ENCODE measurements around the gene CLDN19. TPM values are rescaled to one million over a fixed set of nuclear protein-coding genes. Genes with fewer than 3 reads are reported as not detected.
"Not testable (repeated sequence)": the region's sequence is repeated elsewhere in the genome, so short reads cannot be mapped to it uniquely, and the experiment has no call there.

The CLDN19 gene
- total RNA-seq, 4 donors from 2014 or later: 0.99 to 1.9 (median 1.1) TPM; not detected in 1

DNA sequence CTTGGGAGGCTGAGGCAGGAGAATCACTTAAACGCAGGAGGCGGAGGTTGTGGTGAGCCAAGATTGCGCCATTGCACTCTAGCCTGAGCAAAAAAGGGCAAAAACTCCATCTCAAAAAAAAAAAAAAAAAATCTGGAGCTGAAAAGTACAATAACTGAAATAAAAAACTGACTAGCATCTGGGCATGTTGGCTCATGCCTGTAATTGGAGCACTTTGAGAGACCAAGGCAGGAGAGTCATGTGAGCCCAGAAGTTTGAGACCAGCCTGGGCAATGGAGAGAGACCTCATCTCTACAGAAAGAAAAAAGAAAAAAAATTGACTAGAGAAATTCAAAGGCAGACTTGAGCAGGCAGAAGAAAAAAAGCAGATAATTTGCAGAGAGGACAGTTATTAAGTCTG is 18.1 kb downstream of the CLDN19 start:
- intact Hi-C loops (cut with DNase I): no loop called here
- no peak for DNase-seq (ENCODE audit: extremely low spot score)

GRCh38 chr1:42720868-42721267 is 19.2 kb downstream of the CLDN19 start:
- H3K27ac ChIP-seq (replicated peaks in 1 of 4): no peak overlapping the region
- intact Hi-C loops (cut with DNase I): no loop called here
- TF ChIP-seq CTCF (IDR thresholded peaks at IDR 0.05) (no peak), POLR2AphosphoS5 (IDR thresholded peaks at IDR 0.05) (no peak), POLR2A (IDR thresholded peaks at IDR 0.05; ENCODE audit: low read depth) (no peak), EP300 (IDR thresholded peaks at IDR 0.05) (no peak)
- H3K9me3 ChIP-seq: no peaks in the 10 kb centered on the region
- no peak overlapping the region for H3K4me3 ChIP-seq
- DNase-seq (ENCODE audit: extremely low spot score): no peak
- no peaks in the 10 kb centered on the region for H3K4me1 ChIP-seq
- 100% methylated on average over 1 of the region's 1 CpG for WGBS
- H3K36me3 ChIP-seq: peaks cover 0 to under 1% (median 0%) of the 10 kb centered on the region in 4 donors
- H3K27me3 ChIP-seq: no peaks in the 10 kb centered on the region

More for the DNA sequence above, 18.1 kb downstream of the CLDN19 start:
- TF ChIP-seq POLR2AphosphoS5 (IDR thresholded peaks at IDR 0.05) (no peak), POLR2A (IDR thresholded peaks at IDR 0.05; ENCODE audit: low read depth) (no peak), EP300 (IDR thresholded peaks at IDR 0.05) (no peak), CTCF (IDR thresholded peaks at IDR 0.05) (no peak)
- Histone ChIP-seq H3K9me3 (no peaks in the 10 kb centered on the region), H3K27ac (replicated peaks in 1 of 4) (no peak overlapping the region), H3K4me1 (no peaks in the 10 kb centered on the region), H3K36me3 (no peaks in the 10 kb centered on the region), H3K27me3 (no peaks in the 10 kb centered on the region), H3K4me3 (no peak overlapping the region)
- WGBS: 92% methylated on average over 3 of the region's 3 CpGs

DNA sequence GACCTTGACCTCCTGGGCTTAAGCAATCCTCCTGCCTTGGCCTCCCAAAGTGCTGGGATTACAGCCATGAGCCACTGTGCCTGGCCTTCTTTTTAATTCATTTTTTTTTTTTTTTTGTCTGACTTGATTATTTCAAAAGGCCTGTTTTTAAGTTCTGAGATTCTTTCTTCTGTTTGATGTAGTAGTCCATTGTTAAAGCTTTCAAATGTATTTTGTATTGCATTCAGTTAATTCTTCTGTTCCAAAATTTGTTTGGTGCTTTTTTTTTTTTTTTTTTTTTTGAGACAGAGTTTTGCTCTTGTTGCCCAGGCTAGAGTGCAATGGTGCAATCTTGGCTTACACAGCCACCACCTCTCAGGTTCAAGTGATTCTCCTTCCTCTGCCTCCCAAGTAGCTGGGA is 25.6 kb downstream of the CLDN19 start:
- H3K4me1 ChIP-seq; H3K4me3 ChIP-seq; H3K27ac ChIP-seq (replicated peaks in 1 of 4); H3K27me3 ChIP-seq; intact Hi-C loops (cut with DNase I); DNase-seq (ENCODE audit: extremely low spot score): not testable (repeated sequence)
- Histone ChIP-seq H3K36me3 (peaks cover 0 to 42% (median 20%) of the 10 kb centered on the region in 4 donors), H3K9me3 (peaks cover 0 to 11% (median 7%) of the 10 kb centered on the region in 4 donors)

GRCh38 chr1:42713293-42713692 is 26.7 kb downstream of the CLDN19 start:
- no peak overlapping the region for H3K27ac ChIP-seq (replicated peaks in 1 of 4)
- peaks cover 0 to 11% (median 7%) of the 10 kb centered on the region in 4 donors for H3K9me3 ChIP-seq
- no peak for DNase-seq (ENCODE audit: extremely low spot score)
- H3K4me1 ChIP-seq: no peaks in the 10 kb centered on the region
- H3K4me3 ChIP-seq: no peak overlapping the region
- H3K36me3 ChIP-seq: peaks cover 0 to 42% (median 23%) of the 10 kb centered on the region in 4 donors
- intact Hi-C loops (cut with DNase I): no loop called here
- TF ChIP-seq POLR2AphosphoS5 (IDR thresholded peaks at IDR 0.05): no peak
- TF ChIP-seq POLR2A (IDR thresholded peaks at IDR 0.05; ENCODE audit: low read depth): no peak
- no peak for TF ChIP-seq EP300 (IDR thresholded peaks at IDR 0.05)
- no peak for TF ChIP-seq CTCF (IDR thresholded peaks at IDR 0.05)
- H3K27me3 ChIP-seq: no peaks in the 10 kb centered on the region

GRCh38 chr1:42712808-42713207 is 27.2 kb downstream of the CLDN19 start:
- H3K4me1 ChIP-seq; DNase-seq (ENCODE audit: extremely low spot score); H3K27me3 ChIP-seq; H3K27ac ChIP-seq (replicated peaks in 1 of 4); H3K4me3 ChIP-seq; intact Hi-C loops (cut with DNase I): not testable (repeated sequence)
- Histone ChIP-seq H3K36me3 (peaks cover 0 to 42% (median 25%) of the 10 kb centered on the region in 4 donors), H3K9me3 (peaks cover 0 to 11% (median 7%) of the 10 kb centered on the region in 4 donors)
- WGBS: 94% methylated on average over 3 of the region's 3 CpGs

DNA sequence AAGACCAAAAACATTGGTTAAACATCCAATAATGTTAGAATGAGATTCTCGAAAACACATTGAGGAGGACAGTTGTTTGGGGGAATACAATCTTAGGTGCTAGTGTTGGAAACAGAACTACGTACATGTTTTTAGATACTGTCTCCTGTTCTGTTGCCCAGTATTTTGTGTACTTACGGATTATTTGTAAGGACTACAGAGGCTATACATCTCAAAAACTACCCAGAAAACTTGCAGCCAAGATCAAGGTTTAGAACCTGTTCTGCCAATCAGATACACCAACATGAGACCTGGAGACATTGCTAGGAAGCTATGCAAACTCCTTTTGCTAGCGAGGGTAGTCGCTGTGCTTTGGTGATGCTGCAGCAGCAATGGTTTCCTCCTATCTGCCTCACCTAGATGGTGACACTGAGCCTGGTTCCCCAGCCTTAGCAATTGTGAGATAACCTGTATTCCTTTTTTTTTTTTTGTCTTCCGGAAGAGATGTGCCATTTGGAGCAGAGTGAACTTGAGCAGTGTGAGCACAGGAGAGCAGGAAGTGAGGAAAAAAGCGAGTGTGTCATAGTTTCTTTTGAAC is 36.1 kb downstream of the CLDN19 start:
- H3K27me3 ChIP-seq: no peaks in the 10 kb centered on the region
- no peak for DNase-seq (ENCODE audit: extremely low spot score)
- H3K4me1 ChIP-seq: no peaks in the 10 kb centered on the region
- H3K36me3 ChIP-seq: peaks cover 44 to 95% (median 76%) of the 10 kb centered on the region in 4 donors
- H3K9me3 ChIP-seq: no peaks in the 10 kb centered on the region
- H3K27ac ChIP-seq (replicated peaks in 1 of 4): no peak overlapping the region
- WGBS: 91% methylated on average over 7 of the region's 7 CpGs
- intact Hi-C loops (cut with DNase I): no loop called here
- no peak overlapping the region for H3K4me3 ChIP-seq
- TF ChIP-seq CTCF (IDR thresholded peaks at IDR 0.05) (no peak), POLR2AphosphoS5 (IDR thresholded peaks at IDR 0.05) (no peak), POLR2A (IDR thresholded peaks at IDR 0.05; ENCODE audit: low read depth) (no peak), EP300 (IDR thresholded peaks at IDR 0.05) (no peak)

Data from esophagus muscularis mucosa (tissue), 4 donors.